GM12875 (cell line): ENCODE data around the gene ZBTB38.

Source experiments
- H3K4me3 ChIP-seq: one replicate; pipeline ENCODE4 v1.5.1; 2011; ENCODE audit warnings: low read depth, low read length, control low read depth
- CTCF ChIP-seq: IDR thresholded peaks from 2 replicates; pipeline ENCODE4 v1.5.1; 2011; ENCODE audit warnings: low read depth, mild to moderate bottlenecking, control low read depth, inconsistent platforms, low read length, moderate library complexity, borderline replicate concordance; ENCODE audit not compliant: insufficient read depth

The ZBTB38 gene

DNA sequence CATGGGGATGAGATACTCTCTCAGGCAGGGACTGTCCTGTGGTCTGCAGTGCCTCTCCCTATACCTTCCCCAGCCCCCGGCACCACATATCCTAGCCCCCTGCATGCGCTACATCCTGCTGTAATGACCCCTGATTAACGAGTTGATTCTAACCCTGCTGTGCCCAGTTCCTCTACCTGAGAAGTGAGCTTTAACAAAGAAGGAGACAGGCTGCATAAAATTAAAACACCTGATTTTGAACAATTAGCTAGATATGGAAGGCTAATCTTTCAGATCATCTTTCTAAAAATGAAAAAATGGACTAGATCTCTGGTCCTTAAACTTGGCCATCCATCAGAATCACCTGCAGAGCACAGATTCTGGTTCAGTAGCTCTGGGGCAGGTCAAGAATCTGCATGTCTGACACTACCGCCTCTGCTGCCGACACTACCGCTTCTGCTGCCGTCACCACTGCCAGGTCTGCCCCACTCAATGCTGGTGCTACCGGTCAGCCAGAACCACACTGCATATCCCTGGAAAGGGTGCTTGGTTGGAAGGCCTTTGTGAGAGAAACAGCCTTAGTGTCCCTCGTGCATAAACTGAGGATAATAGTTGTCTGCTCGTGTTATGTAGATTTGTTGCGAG, 33.6 kb upstream of the ZBTB38 start:
- TF ChIP-seq CTCF, result no peak
- H3K4me3 ChIP-seq, result no peak overlapping the region

DNA sequence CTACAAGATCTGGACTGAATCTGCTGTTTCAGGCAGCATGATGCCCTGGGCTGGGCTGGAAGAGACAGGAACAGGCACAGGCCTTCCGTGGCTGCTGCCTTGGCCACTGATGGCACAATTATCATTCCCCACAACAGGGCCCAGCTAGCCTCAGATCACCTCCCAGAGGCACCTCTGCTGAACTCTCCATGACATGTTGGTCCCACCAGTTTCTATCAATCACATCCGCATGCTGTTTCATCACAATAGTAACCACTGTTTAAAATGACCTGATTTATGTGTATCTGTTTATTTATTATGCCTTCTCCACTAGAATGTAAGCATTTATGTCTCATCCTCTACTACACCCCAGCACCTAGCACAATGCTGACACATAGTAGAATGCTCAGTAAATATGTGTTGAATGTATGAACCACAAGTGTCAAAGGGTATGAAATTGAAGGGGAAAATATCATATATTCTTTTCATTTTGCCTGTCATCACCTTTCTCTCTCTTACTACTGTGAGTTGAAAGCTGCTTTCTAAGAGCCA, 32.7 kb upstream of the ZBTB38 start:
- H3K4me3 ChIP-seq, result no peak overlapping the region
- no peak for TF ChIP-seq CTCF

DNA sequence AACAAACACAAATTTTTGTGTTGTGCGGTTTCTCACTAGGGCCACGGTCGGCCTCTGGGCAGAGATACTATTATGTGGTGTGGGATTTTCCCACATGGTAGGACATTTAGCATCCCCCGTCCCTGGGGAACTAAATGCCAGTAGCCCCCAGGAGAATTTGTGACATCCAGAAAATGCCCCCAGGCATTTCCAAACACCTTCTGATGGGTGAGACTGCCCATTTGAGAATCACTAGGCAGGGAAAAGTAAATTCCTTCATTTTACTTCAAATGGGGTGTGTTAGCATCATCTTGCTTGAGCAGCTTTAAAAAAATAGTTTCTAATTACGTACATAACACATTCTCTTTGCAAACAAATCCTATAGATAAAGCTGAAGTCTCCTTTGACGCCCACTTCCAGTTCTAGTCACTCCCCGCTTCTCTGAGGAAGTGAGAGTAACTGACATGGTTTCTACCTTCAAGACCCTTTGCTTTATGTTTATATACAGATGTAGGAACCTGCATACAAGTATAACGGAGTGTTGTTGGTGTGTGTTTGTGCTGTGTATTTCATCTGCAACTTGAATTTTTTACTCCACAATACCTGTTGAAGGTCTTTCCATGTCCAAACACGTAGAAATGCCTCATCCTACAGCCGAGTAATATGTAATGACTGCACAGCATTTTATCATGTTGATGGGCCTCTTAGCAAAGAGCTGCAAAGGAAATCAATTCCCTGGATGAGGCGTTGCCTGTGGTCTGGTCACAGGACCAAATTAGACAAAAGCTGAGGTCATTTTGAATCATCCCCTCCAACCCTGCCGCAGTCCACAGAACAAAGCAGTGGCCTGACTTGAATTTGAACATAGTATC, 31.4 kb upstream of the ZBTB38 start:
- no peak overlapping the region for H3K4me3 ChIP-seq
- no peak for TF ChIP-seq CTCF

DNA sequence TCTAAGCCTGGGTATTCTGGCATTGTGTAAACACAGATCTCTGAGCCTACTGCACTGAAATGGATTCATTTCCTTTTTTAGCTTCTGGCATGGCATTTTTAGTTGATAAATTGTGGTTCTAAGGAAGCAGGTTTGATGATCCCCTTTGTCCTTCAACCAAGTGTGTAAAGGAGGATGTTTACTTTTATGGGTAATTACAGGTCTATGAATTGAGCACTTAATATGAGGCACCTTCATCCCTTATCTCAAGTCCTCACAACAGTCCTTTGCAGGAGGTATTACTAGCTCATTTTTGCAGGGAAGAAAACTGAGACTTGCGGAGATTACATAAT, 30.8 kb upstream of the ZBTB38 start:
- no peak overlapping the region for H3K4me3 ChIP-seq
- TF ChIP-seq CTCF, result no peak

- no peak for TF ChIP-seq CTCF
These were observed 30.3 kb upstream of the ZBTB38 start for GRCh38 chr3:141337991-141338390.

GRCh38 chr3:141338881-141339280, 29.4 kb upstream of the ZBTB38 start:
- TF ChIP-seq CTCF, result no peak
- H3K4me3 ChIP-seq, result no peak overlapping the region

More at GRCh38 chr3:141337991-141338390, 30.3 kb upstream of the ZBTB38 start:
- H3K4me3 ChIP-seq, result no peak overlapping the region

DNA sequence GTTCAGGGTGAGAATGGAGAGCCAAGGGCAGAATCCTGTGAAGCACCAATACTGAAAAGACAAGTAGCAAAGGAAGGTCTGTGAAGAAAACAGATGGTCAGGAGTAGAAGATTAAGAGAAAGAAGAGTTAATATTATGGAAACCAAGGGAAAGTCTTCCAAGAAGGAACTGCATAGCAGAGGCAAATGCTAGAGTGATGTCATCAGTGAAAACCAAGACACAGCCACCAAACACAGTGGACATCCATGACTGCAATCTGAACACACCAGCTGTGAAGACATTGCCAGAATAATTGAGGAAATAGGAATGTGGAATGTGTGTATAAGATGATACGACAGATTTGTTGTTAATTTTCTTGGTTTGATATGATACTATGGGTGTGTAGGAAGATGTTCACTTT, 26.8 kb upstream of the ZBTB38 start:
- no peak for TF ChIP-seq CTCF

More for the DNA sequence above, 26.8 kb upstream of the ZBTB38 start:
- H3K4me3 ChIP-seq, result no peak overlapping the region
